AG04450 (cell line): ENCODE results near the gene LOC101059915.

ENCODE experiments used
- CTCF ChIA-PET: fragments of 300-600, 350-600 bp; formaldehyde crosslinking; extraction: SDS; loops from one replicate; lab custom pipeline; 2022; ENCODE audit warnings: antibody characterized with exemption, inconsistent platforms; lab: Charles Lee
- POLR2A ChIA-PET: fragments of 350-600 bp; formaldehyde crosslinking; extraction: SDS; loops from one replicate; lab custom pipeline; 2021; ENCODE audit warnings: antibody characterized with exemption, inconsistent platforms; lab: Yijun Ruan, JAX
- DNase-seq: peaks from one replicate; pipeline ENCODE4 v3.0.0-alpha.2; 2011; ENCODE audit warnings: low read depth, low spot score
- H3K27ac ChIP-seq: one replicate; pipeline ENCODE4 v1.5.1; 2012; ENCODE audit warnings: low read depth, low read length, control low read depth
- H3K27me3 ChIP-seq: one replicate; pipeline ENCODE4 v1.6.0; 2012; ENCODE audit warnings: low read length; ENCODE audit not compliant: control insufficient read depth, insufficient read depth
- H3K4me3 ChIP-seq: 2 replicates; pipeline ENCODE4 v1.5.1; 2011; ENCODE audit warnings: mild to moderate bottlenecking, low read depth, low read length, control low read depth
- H3K9me3 ChIP-seq: 2 replicates; pipeline ENCODE4 v1.5.1; 2012; ENCODE audit warnings: low read length; ENCODE audit not compliant: control insufficient read depth, insufficient read depth
- CTCF ChIP-seq: IDR thresholded peaks from 2 replicates; pipeline ENCODE4 v1.5.1; 2011; ENCODE audit warnings: low read depth, low read length, control low read depth, inconsistent platforms

Gene LOC101059915

GRCh38 chrX:71619986-71620385 is 47.4 kb upstream of the LOC101059915 start:
- TF ChIP-seq CTCF = no peak
- Histone ChIP-seq H3K27me3 (no peaks in the 10 kb centered on the region), H3K9me3 (no peaks in the 10 kb centered on the region; the same call in 1 of the 2 replicates), H3K4me3 (no peak overlapping the region), H3K27ac (no peak overlapping the region)
- DNase-seq = no peak
- ChIA-PET POLR2A (no interaction called here), CTCF (no interaction called here)

GRCh38 chrX:71621603-71622002 is 45.7 kb upstream of the LOC101059915 start:
- ChIA-PET CTCF (no interaction called here), POLR2A (no interaction called here)
- no peaks in the 10 kb centered on the region for H3K27me3 ChIP-seq
- DNase-seq = no peak
- H3K9me3 ChIP-seq = no peaks in the 10 kb centered on the region; the same call in 1 of the 2 replicates
- H3K4me3 ChIP-seq = no peak overlapping the region
- no peak for TF ChIP-seq CTCF
- no peak overlapping the region for H3K27ac ChIP-seq

GRCh38 chrX:71622032-71622575 is 45.2 kb upstream of the LOC101059915 start:
- H3K4me3 ChIP-seq = no peak overlapping the region
- peak overlapping the region; percentile 47 for H3K27ac ChIP-seq
- ChIA-PET POLR2A (no interaction called here), CTCF (no interaction called here)
- no peak for TF ChIP-seq CTCF
- no peak for DNase-seq
- H3K9me3 ChIP-seq = no peaks in the 10 kb centered on the region; the same call in 1 of the 2 replicates
- no peaks in the 10 kb centered on the region for H3K27me3 ChIP-seq

- Histone ChIP-seq H3K9me3 (no peaks in the 10 kb centered on the region), H3K27me3 (no peaks in the 10 kb centered on the region), H3K4me3 (no peak overlapping the region), H3K27ac (peak overlapping the region; percentile 47)
- peak; percentile 49 for TF ChIP-seq CTCF
- ChIA-PET CTCF (interaction anchor here (2.0 kb wide), 1 partner anchor 30 kb away, joined by 7 read pairs; no protein-coding TSS in a partner anchor), POLR2A (no interaction called here)
- peak; percentile 18 for DNase-seq
Measured at GRCh38 chrX:71622576-71623450, 44.5 kb upstream of the LOC101059915 start.

- Histone ChIP-seq H3K4me3 (no peak overlapping the region), H3K27me3 (peaks cover 2% of the 10 kb centered on the region), H3K27ac (no peak overlapping the region), H3K9me3 (no peaks in the 10 kb centered on the region)
- no peak for TF ChIP-seq CTCF
- DNase-seq = no peak
- CTCF ChIA-PET = interaction anchor here (2.0 kb wide), 1 partner anchor 29 kb away, joined by 7 read pairs; no protein-coding TSS in a partner anchor
- POLR2A ChIA-PET = no interaction called here
Measured at GRCh38 chrX:71623714-71624113, 43.6 kb upstream of the LOC101059915 start.
